ENCODE measurements around the gene NDUFS3. TPM values are rescaled to one million over a fixed set of nuclear protein-coding genes. Genes with fewer than 3 reads are reported as not detected.

The NDUFS3 gene
- total and polyA plus RNA-seq, 2 experiments from 2014 or later, result 92.6 to 107 TPM

DNA sequence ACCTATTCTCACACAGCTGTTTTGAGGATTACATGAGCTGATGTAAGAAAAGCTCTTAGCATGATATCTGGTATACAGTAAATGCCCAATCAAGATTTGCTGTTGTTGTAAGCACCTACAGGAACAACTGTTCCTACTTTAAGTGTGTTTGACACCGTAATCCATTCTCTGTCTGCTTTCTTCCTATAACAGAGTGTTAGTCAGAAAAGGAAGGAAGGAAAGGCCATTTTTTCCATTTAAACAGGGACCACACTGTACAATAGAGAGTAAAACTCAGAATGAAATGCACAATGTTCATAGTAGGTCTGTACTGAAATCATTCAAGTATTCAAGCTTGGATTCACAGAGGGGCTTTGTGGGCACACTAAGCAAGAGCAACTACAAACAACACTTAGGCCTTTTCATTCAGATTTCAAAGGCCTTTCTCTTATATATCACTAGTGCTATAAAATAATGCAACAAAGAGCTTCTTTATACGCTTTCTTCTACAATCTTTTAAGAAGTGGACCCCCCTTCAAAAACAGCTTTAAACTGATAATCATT is 42.0 kb downstream of the NDUFS3 start:
- 96% methylated on average over 2 of the region's 2 CpGs for WGBS (ENCODE audit: low lambda C conversion rate, missing lambda C conversion rate)
- Histone ChIP-seq H3K79me2 (no peaks in the 10 kb centered on the region), H3K4me1 (ENCODE audit: insufficient read depth) (no peaks in the 10 kb centered on the region), H3K27me3 (no peaks in the 10 kb centered on the region), H3K27ac (no peak overlapping the region), H3K9me3 (ENCODE audit: low read depth) (no peaks in the 10 kb centered on the region), H4K20me1 (ENCODE audit: insufficient read depth, poor library complexity, severe bottlenecking) (no peaks in the 10 kb centered on the region), H3K4me3 (no peak overlapping the region), H2AFZ (no peak overlapping the region), H3K9me2 (replicated peaks; ENCODE audit: insufficient read depth) (no peaks in the 10 kb centered on the region), H3K36me3 (replicated peaks; ENCODE audit: insufficient read depth, low read depth) (peaks cover 2% of the 10 kb centered on the region), H3K4me2 (no peak overlapping the region)
- no peak for DNase-seq (ENCODE audit: low spot score)
- no peak for TF ChIP-seq CTCF (IDR thresholded peaks at IDR 0.05; ENCODE audit: poor library complexity)
- TF ChIP-seq EZH2 (IDR thresholded peaks at IDR 0.05; ENCODE audit: borderline replicate concordance), result no peak
- no peak for TF ChIP-seq EZH2phosphoT487 (IDR thresholded peaks at IDR 0.05; ENCODE audit: low read depth, severe bottlenecking, unreplicated experiment)

DNA sequence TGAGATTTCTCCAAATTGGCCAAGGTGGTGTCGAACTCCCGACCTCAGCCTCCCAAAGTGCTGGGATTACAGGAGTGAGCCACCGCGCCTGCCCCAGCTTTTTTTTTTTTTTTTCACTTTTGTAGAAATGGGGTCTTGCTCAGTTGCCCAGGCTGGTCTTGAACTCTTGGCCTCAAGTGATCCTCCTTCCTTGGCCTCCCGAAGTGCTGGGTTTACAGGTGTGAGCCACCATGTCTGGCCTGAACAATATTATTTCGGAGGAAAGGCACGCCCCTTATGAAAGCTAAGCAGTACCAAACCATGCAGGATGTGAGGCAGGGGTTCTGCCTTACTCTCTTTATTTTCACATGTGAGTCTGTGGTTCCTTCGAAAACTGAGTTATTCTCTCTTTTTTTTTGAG is 47.4 kb downstream of the NDUFS3 start:
- Histone ChIP-seq H2AFZ (no peak overlapping the region), H3K27ac (no peak overlapping the region), H3K4me1 (ENCODE audit: insufficient read depth) (peaks cover 5% of the 10 kb centered on the region), H3K9me3 (ENCODE audit: low read depth) (no peaks in the 10 kb centered on the region), H3K9me2 (replicated peaks; ENCODE audit: insufficient read depth) (no peaks in the 10 kb centered on the region), H3K36me3 (replicated peaks; ENCODE audit: insufficient read depth, low read depth) (peaks cover 5% of the 10 kb centered on the region), H3K4me3 (no peak overlapping the region), H3K79me2 (no peaks in the 10 kb centered on the region), H3K27me3 (no peaks in the 10 kb centered on the region), H4K20me1 (ENCODE audit: insufficient read depth, poor library complexity, severe bottlenecking) (no peaks in the 10 kb centered on the region), H3K4me2 (no peak overlapping the region)
- 97% methylated on average over 8 of the region's 8 CpGs for WGBS (ENCODE audit: low lambda C conversion rate, missing lambda C conversion rate)
- no peak for DNase-seq (ENCODE audit: low spot score)
- no peak for TF ChIP-seq EZH2phosphoT487 (IDR thresholded peaks at IDR 0.05; ENCODE audit: low read depth, severe bottlenecking, unreplicated experiment)
- TF ChIP-seq EZH2 (IDR thresholded peaks at IDR 0.05; ENCODE audit: borderline replicate concordance), result no peak
- TF ChIP-seq CTCF (IDR thresholded peaks at IDR 0.05; ENCODE audit: poor library complexity), result no peak

DNA sequence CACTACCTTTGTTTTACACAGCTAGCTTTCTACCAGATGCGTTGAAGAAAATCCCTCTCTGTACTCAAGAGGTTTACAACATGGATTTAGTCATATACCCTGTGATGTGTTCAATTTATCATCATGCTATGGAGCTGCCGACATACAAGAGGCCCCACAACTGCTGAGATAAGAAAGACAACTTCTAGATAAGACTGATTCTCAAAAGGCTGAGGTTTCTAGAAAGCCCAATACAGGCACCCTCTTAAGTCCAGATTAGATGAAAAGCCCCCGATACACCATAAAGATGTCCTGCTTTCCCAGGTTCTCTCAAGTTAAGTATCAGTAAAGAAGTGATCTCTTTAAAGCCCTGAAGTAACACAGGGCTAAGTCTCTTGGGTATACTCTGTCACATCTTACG is 49.2 kb downstream of the NDUFS3 start:
- 30% methylated on average over 4 of the region's 4 CpGs for WGBS (ENCODE audit: low lambda C conversion rate, missing lambda C conversion rate)
- peak; percentile 72 for TF ChIP-seq EZH2phosphoT487 (IDR thresholded peaks at IDR 0.05; ENCODE audit: low read depth, severe bottlenecking, unreplicated experiment)
- TF ChIP-seq CTCF (IDR thresholded peaks at IDR 0.05; ENCODE audit: poor library complexity), result no peak
- no peak for TF ChIP-seq EZH2 (IDR thresholded peaks at IDR 0.05; ENCODE audit: borderline replicate concordance)
- H3K4me2 ChIP-seq, result no peak overlapping the region
- DNase-seq (ENCODE audit: low spot score), result peak; percentile 48
- H2AFZ ChIP-seq, result no peak overlapping the region
- peaks cover 5% of the 10 kb centered on the region for H3K4me1 ChIP-seq (ENCODE audit: insufficient read depth)
- H3K27me3 ChIP-seq, result no peaks in the 10 kb centered on the region
- H3K4me3 ChIP-seq, result no peak overlapping the region
- peaks cover 5% of the 10 kb centered on the region for H3K36me3 ChIP-seq (replicated peaks; ENCODE audit: insufficient read depth, low read depth)
- H4K20me1 ChIP-seq (ENCODE audit: insufficient read depth, poor library complexity, severe bottlenecking), result no peaks in the 10 kb centered on the region
- no peaks in the 10 kb centered on the region for H3K9me3 ChIP-seq (ENCODE audit: low read depth)
- no peaks in the 10 kb centered on the region for H3K9me2 ChIP-seq (replicated peaks; ENCODE audit: insufficient read depth)
- H3K79me2 ChIP-seq, result no peaks in the 10 kb centered on the region
- H3K27ac ChIP-seq, result no peak overlapping the region

Data from hepatocyte (in vitro differentiated cells).